GM12878 (cell line): ENCODE data around the gene ASMTL.

Experiments
- NFXL1 ChIP-seq: fragments of 450-650 bp; IDR thresholded peaks from 2 replicates; pipeline ENCODE4 v1.6.1; 2017; ENCODE audit warnings: antibody characterized with exemption, mild to moderate bottlenecking, borderline replicate concordance
- TF ChIP-seq, protein P1 (sequence below): fragments of 450-650 bp; IDR thresholded peaks from 2 replicates; pipeline ENCODE4 v1.6.1; 2017; ENCODE audit warnings: mild to moderate bottlenecking, moderate library complexity

DNA sequence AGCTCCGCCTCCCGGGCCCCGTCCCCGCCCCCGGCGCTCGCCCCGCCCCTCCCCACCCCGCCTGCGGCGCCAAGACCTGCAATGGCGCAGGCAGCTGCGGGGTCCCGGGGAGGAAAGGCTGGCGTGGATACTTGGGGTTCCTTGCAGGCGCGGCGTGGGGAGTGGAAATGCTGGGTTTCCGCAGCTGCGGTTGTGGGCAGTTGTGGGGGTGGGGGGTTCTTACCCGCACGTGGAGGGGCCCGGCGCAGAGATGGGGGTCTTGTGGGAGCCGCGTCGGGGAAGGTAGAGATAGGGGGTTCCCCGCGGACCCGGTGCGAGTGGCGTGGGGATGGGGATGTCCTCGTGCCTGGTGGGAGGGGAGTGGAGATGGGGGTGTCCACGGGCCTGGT lies 680 bp upstream of the ASMTL start:
- no peak for TF ChIP-seq NFXL1
- TF ChIP-seq, protein P1, sequence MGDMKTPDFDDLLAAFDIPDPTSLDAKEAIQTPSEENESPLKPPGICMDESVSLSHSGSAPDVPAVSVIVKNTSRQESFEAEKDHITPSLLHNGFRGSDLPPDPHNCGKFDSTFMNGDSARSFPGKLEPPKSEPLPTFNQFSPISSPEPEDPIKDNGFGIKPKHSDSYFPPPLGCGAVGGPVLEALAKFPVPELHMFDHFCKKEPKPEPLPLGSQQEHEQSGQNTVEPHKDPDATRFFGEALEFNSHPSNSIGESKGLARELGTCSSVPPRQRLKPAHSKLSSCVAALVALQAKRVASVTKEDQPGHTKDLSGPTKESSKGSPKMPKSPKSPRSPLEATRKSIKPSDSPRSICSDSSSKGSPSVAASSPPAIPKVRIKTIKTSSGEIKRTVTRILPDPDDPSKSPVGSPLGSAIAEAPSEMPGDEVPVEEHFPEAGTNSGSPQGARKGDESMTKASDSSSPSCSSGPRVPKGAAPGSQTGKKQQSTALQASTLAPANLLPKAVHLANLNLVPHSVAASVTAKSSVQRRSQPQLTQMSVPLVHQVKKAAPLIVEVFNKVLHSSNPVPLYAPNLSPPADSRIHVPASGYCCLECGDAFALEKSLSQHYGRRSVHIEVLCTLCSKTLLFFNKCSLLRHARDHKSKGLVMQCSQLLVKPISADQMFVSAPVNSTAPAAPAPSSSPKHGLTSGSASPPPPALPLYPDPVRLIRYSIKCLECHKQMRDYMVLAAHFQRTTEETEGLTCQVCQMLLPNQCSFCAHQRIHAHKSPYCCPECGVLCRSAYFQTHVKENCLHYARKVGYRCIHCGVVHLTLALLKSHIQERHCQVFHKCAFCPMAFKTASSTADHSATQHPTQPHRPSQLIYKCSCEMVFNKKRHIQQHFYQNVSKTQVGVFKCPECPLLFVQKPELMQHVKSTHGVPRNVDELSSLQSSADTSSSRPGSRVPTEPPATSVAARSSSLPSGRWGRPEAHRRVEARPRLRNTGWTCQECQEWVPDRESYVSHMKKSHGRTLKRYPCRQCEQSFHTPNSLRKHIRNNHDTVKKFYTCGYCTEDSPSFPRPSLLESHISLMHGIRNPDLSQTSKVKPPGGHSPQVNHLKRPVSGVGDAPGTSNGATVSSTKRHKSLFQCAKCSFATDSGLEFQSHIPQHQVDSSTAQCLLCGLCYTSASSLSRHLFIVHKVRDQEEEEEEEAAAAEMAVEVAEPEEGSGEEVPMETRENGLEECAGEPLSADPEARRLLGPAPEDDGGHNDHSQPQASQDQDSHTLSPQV, result no peak
